A549 (cell line): ENCODE data around the gene VWCE. TPM values are rescaled to one million over a fixed set of nuclear protein-coding genes. Genes with fewer than 3 reads are reported as not detected.

Experiments used
- ATAC-seq, 2 experiments: fragments of 200-7000 bp in 1 of 2; fragments of >200 bp in 1 of 2; cut with Nextera tagmentation in 1 of 2; cut with Tn5 transposase in 1 of 2; 3 replicates each; pipeline versions ENCODE4 v1.8.0 to v1.9.1; 2018 to 2020; ENCODE audit warnings: mild to moderate bottlenecking in 1 of 2, moderate library complexity in 1 of 2
- CTCF ChIA-PET: fragments of 300-600 bp; sonication (Branson Sonifier 250); formaldehyde crosslinking; extraction: SDS; loops from one replicate; lab custom pipeline; 2021; ENCODE audit warnings: antibody characterized with exemption, inconsistent platforms; lab: Yijun Ruan, JAX
- POLR2A ChIA-PET: fragments of 350-600 bp; formaldehyde crosslinking; extraction: SDS; loops from one replicate; lab custom pipeline; 2021; ENCODE audit warnings: antibody characterized with exemption, inconsistent platforms; lab: Yijun Ruan, JAX
- DNase-seq, 2 experiments: peaks; one replicate each; pipeline versions ENCODE4 v3.0.0 to v3.0.0-alpha.2; 2011 to 2016; ENCODE audit warnings: low read depth in 1 of 2, low spot score in 1 of 2
- FAIRE-seq: peaks from 2 replicates; lab custom pipeline; 2011; peaks lifted over from hg19 to GRCh38; lab: Jason Lieb, UNC
- H3K27ac ChIP-seq, 2 experiments: fragments of >200 bp; sonication (Bioruptor Twin); formaldehyde crosslinking; 3 replicates each; pipeline ENCODE4 v1.5.1; 2016 to 2017
- H3K4me1 ChIP-seq: fragments of >200 bp; sonication (Bioruptor Twin); formaldehyde crosslinking; 3 replicates; pipeline ENCODE4 v1.6.1; 2016
- H3K4me2 ChIP-seq: fragments of >200 bp; sonication (Bioruptor Twin); formaldehyde crosslinking; 3 replicates; pipeline ENCODE4 v1.6.1; 2016
- H3K4me3 ChIP-seq: fragments of >200 bp; sonication (Bioruptor Twin); formaldehyde crosslinking; 3 replicates; pipeline ENCODE4 v1.5.1; 2016
- H3K9me3 ChIP-seq: fragments of >200 bp; sonication (Bioruptor Twin); formaldehyde crosslinking; 3 replicates; pipeline ENCODE4 v1.6.1; 2016
- CBX2 ChIP-seq: fragments of 200-600 bp; sonication (generic); IDR thresholded peaks from 2 replicates; pipeline ENCODE4 v1.6.1; 2016; ENCODE audit warnings: low read depth, mild to moderate bottlenecking, borderline replicate concordance
- CHD2 ChIP-seq: fragments of 150-350 bp; IDR thresholded peaks from 2 replicates; pipeline ENCODE4 v1.6.1; 2014; ENCODE audit warnings: low read length; ENCODE audit not compliant: partially characterized antibody
- ESRRA ChIP-seq: fragments of 150-350 bp; IDR thresholded peaks from 2 replicates; pipeline ENCODE4 v1.6.1; 2014; ENCODE audit warnings: mild to moderate bottlenecking, low read length, borderline replicate concordance
- FOXS1 ChIP-seq: fragments of 250-450 bp; sonication (Bioruptor Pico); IDR thresholded peaks from 2 replicates; pipeline ENCODE4 v1.5.0; 2020; ENCODE audit warnings: mild to moderate bottlenecking, moderate library complexity
- HOXB13 ChIP-seq: fragments of 250-450 bp; sonication (Bioruptor Pico); IDR thresholded peaks from 2 replicates; pipeline ENCODE4 v1.5.0; 2020; ENCODE audit warnings: low read depth, mild to moderate bottlenecking, moderate library complexity
- HOXB5 ChIP-seq: fragments of 250-450 bp; sonication (Bioruptor Pico); IDR thresholded peaks from 2 replicates; pipeline ENCODE4 v1.5.0; 2020; ENCODE audit warnings: mild to moderate bottlenecking, moderate library complexity
- KDM5A ChIP-seq: fragments of 200-600 bp; sonication (generic); IDR thresholded peaks from 2 replicates; pipeline ENCODE4 v1.6.1; 2016; ENCODE audit warnings: antibody characterized with exemption, mild to moderate bottlenecking
- NR3C1 ChIP-seq: fragments of >200 bp; sonication (Bioruptor Twin); formaldehyde crosslinking; IDR thresholded peaks from 3 replicates; pipeline ENCODE4 v1.6.1; 2017
- POLR2A ChIP-seq: IDR thresholded peaks from 2 replicates; pipeline ENCODE4 v1.6.1; 2012; ENCODE audit warnings: mild to moderate bottlenecking, low read length
- POLR2AphosphoS2 ChIP-seq: conservative IDR thresholded peaks from 2 replicates; pipeline ENCODE4 v1.6.1; 2012; ENCODE audit warnings: low read length, improper control_type of control experiment, inconsistent platforms
- RCOR1 ChIP-seq: fragments of 150-350 bp; IDR thresholded peaks from 2 replicates; pipeline ENCODE4 v1.6.1; 2014; ENCODE audit warnings: antibody characterized with exemption, low read length, low read depth
- RFX5 ChIP-seq: fragments of 450-650 bp; IDR thresholded peaks from 2 replicates; pipeline ENCODE4 v1.7.1; 2014; ENCODE audit warnings: antibody characterized with exemption, mild to moderate bottlenecking, moderate library complexity
- WGBS: methylation state at CpG from one replicate; pipeline ENCODE4 v1.1.6; 2017; ENCODE audit errors: missing lambda C conversion rate; 5-methylcytosine and 5-hydroxymethylcytosine counted together
- polyA plus RNA-seq, 4 experiments: library from polyadenylated mRNA; depleted of rRNA in 3 of 4; stranded (reverse); fragments of >200 nt; fragmentation: RNase III in 1 of 4; extraction: RNeasy Plus Mini Kit Qiagen cat#74134 plus additional on column Dnase treatment in 1 of 4; gene quantifications; 2 replicates in 3 of 4; 3 replicates in 1 of 4; pipeline ENCODE4 v1.2.3, GENCODE V29; 2011 to 2017
- TF ChIP-seq, protein P1 (sequence below): IDR thresholded peaks from 2 replicates; pipeline ENCODE4 v1.6.1; 2012; ENCODE audit warnings: low read depth, borderline replicate concordance
- TF ChIP-seq, protein P2 (sequence below): fragments of >200 bp; sonication (Bioruptor Twin); formaldehyde crosslinking; IDR thresholded peaks from 2 replicates; pipeline ENCODE4 v1.6.1; 2016
- TF ChIP-seq, protein P3 (sequence below): fragments of 200-600 bp; sonication (generic); IDR thresholded peaks from 2 replicates; pipeline ENCODE4 v1.6.1; 2016; ENCODE audit warnings: antibody characterized with exemption, mild to moderate bottlenecking, moderate library complexity
- TF ChIP-seq, protein P4 (sequence below): fragments of >200 bp; sonication (Bioruptor Twin); formaldehyde crosslinking; IDR thresholded peaks from 3 replicates; pipeline ENCODE4 v1.5.1; 2016
- TF ChIP-seq, protein P5 (sequence below): IDR thresholded peaks from 2 replicates; pipeline ENCODE4 v1.6.1; 2012
- TF ChIP-seq, protein P6 (sequence below): fragments of >200 bp; sonication (Bioruptor Twin); formaldehyde crosslinking; IDR thresholded peaks from 3 replicates; pipeline ENCODE4 v1.6.1; 2016
- TF ChIP-seq, protein P7 (sequence below): fragments of 250-450 bp; sonication (Bioruptor Pico); IDR thresholded peaks from 2 replicates; pipeline ENCODE4 v1.5.0; 2020; ENCODE audit warnings: low read depth, mild to moderate bottlenecking, moderate library complexity

Gene VWCE
- polyA plus RNA-seq, 2 of the 4 experiments (the other 2 are of a cell fraction) = 0.45 to 0.65 TPM

DNA sequence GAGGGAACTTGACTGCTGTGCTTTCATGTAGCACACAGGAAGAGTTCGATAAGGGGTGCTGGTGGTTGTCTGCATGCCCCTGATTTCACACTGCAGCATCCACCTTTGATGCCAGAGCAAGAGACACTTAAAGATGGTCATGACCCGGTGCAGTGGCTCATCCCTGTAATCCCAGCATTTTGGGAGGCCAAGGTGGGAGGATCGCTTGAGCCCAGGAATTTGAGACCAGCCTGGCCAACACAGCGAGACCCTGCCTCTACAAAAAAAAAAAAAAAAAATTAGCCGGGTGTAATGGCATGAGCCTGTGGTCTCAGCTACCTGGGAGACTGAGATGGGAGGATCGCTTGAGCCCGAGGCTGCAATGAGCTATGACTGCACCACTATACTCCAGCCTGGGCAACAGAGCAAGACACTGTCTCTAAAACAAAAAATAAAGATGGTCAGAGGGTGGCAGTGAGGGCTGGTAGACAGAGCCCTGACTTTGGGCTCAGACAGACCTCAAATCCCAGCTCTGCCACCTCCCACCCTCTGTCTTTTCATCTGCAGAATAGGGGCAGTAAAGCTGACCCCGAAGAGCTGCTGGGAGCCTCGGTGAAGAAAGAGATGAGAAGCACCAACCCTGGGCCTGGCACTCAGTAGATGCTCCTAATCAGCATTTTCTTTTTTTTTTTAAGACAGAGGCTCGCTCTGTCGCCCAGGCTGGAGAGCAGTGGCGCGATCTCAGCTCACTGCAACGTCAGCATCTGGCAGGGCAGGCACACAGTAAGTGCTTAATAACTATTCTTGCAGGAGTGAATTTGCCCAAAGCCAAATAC, 17.7 kb downstream of the VWCE start:
- ChIA-PET POLR2A (interaction anchor here (0.6 kb wide), 1 partner anchor 92 kb away, joined by 3 read pairs; no protein-coding TSS in a partner anchor), CTCF (interaction anchor here (0.9 to 2.2 kb wide), 3 partner anchors 23 to 108 kb away, joined by 4 to 9 read pairs (median 7); no protein-coding TSS in a partner anchor)
- H3K4me2 ChIP-seq = no peak overlapping the region
- DNase-seq (no peak), ATAC-seq (no peak), FAIRE-seq (no peak)
- 67% methylated on average over 14 of the region's 14 CpGs for WGBS
- H3K4me3 ChIP-seq = no peak overlapping the region
- TF ChIP-seq CHD2 = no peak
- TF ChIP-seq, protein P1, sequence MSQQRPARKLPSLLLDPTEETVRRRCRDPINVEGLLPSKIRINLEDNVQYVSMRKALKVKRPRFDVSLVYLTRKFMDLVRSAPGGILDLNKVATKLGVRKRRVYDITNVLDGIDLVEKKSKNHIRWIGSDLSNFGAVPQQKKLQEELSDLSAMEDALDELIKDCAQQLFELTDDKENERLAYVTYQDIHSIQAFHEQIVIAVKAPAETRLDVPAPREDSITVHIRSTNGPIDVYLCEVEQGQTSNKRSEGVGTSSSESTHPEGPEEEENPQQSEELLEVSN = no peak
- no peak for TF ChIP-seq KDM5A
- TF ChIP-seq HOXB5 = no peak
- no peak for TF ChIP-seq POLR2A
- H3K27ac ChIP-seq = no peak overlapping the region
- H3K9me3 ChIP-seq = no peaks in the 10 kb centered on the region
- peaks cover 3% of the 10 kb centered on the region; the same call in 1 of the 3 replicates for H3K4me1 ChIP-seq

DNA sequence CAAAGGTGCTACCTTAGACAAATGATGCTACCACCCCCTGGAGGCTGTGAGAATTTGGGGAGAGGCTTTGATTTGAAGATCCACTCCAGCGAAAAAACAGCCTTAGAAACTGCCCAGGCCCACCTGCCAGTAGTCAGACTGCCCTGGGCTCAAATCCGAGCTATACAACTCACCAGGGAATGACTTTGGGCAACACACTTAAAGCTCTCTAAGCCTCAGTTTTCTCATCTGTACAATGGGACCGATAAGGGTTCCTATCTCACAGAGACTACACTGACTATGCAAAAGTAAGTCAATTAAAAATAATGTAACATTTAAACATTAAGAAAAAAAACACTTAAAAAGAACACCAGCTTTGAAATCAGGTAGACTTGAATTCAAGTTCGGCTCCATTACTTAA, 19.9 kb downstream of the VWCE start:
- no peaks in the 10 kb centered on the region for H3K9me3 ChIP-seq
- ATAC-seq (no peak), FAIRE-seq (no peak), DNase-seq (no peak)
- TF ChIP-seq, protein P2, sequence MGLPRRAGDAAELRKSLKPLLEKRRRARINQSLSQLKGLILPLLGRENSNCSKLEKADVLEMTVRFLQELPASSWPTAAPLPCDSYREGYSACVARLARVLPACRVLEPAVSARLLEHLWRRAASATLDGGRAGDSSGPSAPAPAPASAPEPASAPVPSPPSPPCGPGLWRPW = no peak
- TF ChIP-seq, protein P3, sequence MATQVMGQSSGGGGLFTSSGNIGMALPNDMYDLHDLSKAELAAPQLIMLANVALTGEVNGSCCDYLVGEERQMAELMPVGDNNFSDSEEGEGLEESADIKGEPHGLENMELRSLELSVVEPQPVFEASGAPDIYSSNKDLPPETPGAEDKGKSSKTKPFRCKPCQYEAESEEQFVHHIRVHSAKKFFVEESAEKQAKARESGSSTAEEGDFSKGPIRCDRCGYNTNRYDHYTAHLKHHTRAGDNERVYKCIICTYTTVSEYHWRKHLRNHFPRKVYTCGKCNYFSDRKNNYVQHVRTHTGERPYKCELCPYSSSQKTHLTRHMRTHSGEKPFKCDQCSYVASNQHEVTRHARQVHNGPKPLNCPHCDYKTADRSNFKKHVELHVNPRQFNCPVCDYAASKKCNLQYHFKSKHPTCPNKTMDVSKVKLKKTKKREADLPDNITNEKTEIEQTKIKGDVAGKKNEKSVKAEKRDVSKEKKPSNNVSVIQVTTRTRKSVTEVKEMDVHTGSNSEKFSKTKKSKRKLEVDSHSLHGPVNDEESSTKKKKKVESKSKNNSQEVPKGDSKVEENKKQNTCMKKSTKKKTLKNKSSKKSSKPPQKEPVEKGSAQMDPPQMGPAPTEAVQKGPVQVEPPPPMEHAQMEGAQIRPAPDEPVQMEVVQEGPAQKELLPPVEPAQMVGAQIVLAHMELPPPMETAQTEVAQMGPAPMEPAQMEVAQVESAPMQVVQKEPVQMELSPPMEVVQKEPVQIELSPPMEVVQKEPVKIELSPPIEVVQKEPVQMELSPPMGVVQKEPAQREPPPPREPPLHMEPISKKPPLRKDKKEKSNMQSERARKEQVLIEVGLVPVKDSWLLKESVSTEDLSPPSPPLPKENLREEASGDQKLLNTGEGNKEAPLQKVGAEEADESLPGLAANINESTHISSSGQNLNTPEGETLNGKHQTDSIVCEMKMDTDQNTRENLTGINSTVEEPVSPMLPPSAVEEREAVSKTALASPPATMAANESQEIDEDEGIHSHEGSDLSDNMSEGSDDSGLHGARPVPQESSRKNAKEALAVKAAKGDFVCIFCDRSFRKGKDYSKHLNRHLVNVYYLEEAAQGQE = no peak
- no peak for TF ChIP-seq RCOR1
- no peak for TF ChIP-seq NR3C1
- TF ChIP-seq, protein P4, sequence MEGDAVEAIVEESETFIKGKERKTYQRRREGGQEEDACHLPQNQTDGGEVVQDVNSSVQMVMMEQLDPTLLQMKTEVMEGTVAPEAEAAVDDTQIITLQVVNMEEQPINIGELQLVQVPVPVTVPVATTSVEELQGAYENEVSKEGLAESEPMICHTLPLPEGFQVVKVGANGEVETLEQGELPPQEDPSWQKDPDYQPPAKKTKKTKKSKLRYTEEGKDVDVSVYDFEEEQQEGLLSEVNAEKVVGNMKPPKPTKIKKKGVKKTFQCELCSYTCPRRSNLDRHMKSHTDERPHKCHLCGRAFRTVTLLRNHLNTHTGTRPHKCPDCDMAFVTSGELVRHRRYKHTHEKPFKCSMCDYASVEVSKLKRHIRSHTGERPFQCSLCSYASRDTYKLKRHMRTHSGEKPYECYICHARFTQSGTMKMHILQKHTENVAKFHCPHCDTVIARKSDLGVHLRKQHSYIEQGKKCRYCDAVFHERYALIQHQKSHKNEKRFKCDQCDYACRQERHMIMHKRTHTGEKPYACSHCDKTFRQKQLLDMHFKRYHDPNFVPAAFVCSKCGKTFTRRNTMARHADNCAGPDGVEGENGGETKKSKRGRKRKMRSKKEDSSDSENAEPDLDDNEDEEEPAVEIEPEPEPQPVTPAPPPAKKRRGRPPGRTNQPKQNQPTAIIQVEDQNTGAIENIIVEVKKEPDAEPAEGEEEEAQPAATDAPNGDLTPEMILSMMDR = no peak
- TF ChIP-seq, protein P5, sequence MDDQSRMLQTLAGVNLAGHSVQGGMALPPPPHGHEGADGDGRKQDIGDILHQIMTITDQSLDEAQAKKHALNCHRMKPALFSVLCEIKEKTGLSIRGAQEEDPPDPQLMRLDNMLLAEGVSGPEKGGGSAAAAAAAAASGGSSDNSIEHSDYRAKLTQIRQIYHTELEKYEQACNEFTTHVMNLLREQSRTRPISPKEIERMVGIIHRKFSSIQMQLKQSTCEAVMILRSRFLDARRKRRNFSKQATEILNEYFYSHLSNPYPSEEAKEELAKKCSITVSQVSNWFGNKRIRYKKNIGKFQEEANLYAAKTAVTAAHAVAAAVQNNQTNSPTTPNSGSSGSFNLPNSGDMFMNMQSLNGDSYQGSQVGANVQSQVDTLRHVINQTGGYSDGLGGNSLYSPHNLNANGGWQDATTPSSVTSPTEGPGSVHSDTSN = no peak
- TF ChIP-seq, protein P6, sequence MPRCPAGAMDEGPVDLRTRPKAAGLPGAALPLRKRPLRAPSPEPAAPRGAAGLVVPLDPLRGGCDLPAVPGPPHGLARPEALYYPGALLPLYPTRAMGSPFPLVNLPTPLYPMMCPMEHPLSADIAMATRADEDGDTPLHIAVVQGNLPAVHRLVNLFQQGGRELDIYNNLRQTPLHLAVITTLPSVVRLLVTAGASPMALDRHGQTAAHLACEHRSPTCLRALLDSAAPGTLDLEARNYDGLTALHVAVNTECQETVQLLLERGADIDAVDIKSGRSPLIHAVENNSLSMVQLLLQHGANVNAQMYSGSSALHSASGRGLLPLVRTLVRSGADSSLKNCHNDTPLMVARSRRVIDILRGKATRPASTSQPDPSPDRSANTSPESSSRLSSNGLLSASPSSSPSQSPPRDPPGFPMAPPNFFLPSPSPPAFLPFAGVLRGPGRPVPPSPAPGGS = no peak
- TF ChIP-seq POLR2AphosphoS2 = no peak
- TF ChIP-seq FOXS1 (CRISPR knock-in tag) = no peak
- TF ChIP-seq, protein P7, sequence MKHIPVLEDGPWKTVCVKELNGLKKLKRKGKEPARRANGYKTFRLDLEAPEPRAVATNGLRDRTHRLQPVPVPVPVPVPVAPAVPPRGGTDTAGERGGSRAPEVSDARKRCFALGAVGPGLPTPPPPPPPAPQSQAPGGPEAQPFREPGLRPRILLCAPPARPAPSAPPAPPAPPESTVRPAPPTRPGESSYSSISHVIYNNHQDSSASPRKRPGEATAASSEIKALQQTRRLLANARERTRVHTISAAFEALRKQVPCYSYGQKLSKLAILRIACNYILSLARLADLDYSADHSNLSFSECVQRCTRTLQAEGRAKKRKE = no peak
- no peak for TF ChIP-seq RFX5
- TF ChIP-seq ESRRA = no peak
- TF ChIP-seq HOXB13 = no peak
- no peak for TF ChIP-seq CBX2
- no peak overlapping the region for H3K4me2 ChIP-seq
- WGBS = 43% methylated on average over 4 of the region's 4 CpGs
- ChIA-PET POLR2A (interaction anchor here (0.6 kb wide), 1 partner anchor 15 kb away, joined by 3 read pairs; no protein-coding TSS in a partner anchor), CTCF (interaction anchor here (1.5 to 2.5 kb wide), 2 partner anchors 18 to 61 kb away, joined by 4 to 8 read pairs; no protein-coding TSS in a partner anchor)
- no peak overlapping the region for H3K4me3 ChIP-seq
- H3K27ac ChIP-seq = no peak overlapping the region
- H3K4me1 ChIP-seq = no peaks in the 10 kb centered on the region
